Skin epidermis (tissue), 12 donors: ENCODE results near the gene LIPC.

Experiments
- H3K27ac ChIP-seq, 21 experiments: fragments of 200-600 bp; sonication (generic) in 11 of 21; one replicate each; pipeline ENCODE4 v1.5.0; 2020; ENCODE audit warnings: mild to moderate bottlenecking in 3 of 21, inconsistent platforms in 2 of 21, moderate library complexity in 2 of 21
- H3K4me3 ChIP-seq, 7 experiments: fragments of 200-600 bp; sonication (generic) in 2 of 7; one replicate each; pipeline ENCODE4 v1.5.0; 2020; ENCODE audit warnings: inconsistent platforms in 2 of 7, mild to moderate bottlenecking in 2 of 7, moderate library complexity in 1 of 7

Gene LIPC

DNA sequence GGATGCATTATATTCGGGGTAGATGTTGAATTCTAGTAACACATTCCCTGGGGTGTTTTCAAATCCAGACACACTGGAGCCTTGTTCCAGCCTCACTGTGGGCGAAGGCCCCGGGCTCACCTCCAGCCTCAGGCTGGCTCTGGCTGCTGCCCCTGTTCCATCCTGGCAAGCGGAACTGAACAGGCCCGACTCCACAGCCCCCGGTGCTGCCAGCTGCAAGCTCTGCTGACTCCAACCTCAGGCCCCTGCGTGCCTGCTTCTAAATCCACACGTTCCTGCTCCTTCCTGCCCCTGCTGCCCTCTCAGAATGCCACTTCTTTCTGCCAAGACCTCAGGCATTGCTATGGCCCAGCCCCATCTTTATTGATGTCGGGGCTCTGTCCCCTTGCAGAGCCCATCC is 90.6 kb downstream of the LIPC start:
- Histone ChIP-seq H3K27ac (peak overlapping the region in 20 of 21 experiments; percentile 25 to 82 (median 66)), H3K4me3 (no peak overlapping the region)

DNA sequence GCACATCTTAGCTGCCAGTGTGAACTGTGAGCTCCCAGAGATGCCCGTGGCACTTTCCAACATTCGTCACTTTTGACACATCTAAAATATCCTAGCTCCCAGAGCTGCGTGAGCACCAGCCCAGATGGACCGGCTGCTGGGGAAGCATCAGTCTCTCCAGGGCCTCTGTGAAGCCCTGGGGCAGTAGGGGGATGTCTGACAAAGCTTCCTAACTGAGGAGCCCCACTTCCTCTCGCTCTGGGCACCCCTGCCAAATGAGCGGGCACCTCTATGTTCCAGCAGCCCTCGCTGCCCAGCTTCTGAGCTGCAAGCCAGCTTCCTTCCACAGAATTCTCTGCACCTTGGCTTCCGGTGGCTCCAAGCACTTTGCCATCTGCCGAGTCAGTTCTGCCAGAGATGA is 91.1 kb downstream of the LIPC start:
- H3K27ac ChIP-seq: peak overlapping the region in 17 of 21 experiments; percentile 25 to 82 (median 69)
- H3K4me3 ChIP-seq: no peak overlapping the region

DNA sequence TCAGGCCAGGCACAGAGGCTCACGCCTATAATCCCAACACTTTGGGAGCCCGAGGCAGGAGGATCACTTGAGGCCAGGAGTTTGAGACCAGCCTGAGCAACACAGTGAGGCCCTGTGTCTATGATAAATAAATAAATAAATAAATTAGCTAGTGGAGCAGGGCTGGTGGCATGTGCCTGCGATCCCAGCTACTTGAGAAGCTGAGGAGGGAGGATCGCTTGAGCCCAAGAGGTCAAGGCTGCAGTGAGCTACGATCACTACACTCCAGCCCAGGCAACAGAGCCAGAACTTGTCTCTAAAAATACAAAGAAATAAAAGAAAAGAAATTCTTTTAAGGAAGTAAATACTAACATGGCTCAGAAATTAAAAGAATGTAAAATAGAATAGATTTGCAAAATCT is 91.8 kb downstream of the LIPC start:
- H3K27ac ChIP-seq: peak overlapping the region in 4 of 21 experiments; percentile 15 to 82 (median 72)
- H3K4me3 ChIP-seq: no peak overlapping the region

DNA sequence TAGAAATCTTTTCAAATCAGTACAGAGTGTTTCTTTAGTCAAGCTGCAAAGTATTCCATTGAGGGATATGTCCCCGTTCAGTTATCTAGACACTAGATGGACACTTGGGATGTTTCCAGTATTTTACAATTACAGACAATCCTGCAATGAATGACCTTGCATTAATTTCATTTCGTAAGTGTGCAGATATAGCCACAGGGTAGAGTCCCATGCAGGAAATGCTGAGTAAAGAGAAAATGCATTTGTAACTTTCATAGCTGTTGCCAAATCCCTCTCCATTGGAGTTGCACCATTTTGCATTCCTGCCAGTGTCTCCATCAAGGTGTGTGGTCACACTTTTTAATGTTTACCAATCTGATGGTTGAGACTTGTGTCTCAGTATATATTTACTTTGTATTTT is 92.5 kb downstream of the LIPC start:
- Histone ChIP-seq H3K4me3 (no peak overlapping the region), H3K27ac (no peak overlapping the region)

DNA sequence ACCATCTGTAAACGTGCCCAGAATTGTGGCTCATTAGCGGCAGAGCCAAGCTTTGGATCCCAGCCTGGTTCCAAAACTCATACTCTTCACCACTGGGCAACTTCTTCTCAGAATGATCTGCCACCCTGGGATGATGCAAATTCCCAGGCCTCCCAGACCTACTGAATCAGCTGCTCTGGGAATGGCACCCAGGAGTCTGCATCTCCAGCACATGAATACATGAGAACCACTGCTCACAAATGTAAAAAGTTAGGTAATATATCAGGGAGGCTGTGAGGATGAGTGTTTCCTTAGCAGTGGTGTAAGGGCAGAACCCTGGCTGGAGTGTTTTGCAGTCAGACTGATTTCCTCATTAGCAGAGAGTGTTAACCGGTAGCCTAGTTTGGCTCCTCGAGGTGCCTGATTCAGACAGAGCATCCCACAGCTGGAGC is 94.2 kb downstream of the LIPC start:
- H3K4me3 ChIP-seq: no peak overlapping the region
- peak overlapping the region in 5 of 21 experiments; percentile 15 to 70 (median 53) for H3K27ac ChIP-seq

DNA sequence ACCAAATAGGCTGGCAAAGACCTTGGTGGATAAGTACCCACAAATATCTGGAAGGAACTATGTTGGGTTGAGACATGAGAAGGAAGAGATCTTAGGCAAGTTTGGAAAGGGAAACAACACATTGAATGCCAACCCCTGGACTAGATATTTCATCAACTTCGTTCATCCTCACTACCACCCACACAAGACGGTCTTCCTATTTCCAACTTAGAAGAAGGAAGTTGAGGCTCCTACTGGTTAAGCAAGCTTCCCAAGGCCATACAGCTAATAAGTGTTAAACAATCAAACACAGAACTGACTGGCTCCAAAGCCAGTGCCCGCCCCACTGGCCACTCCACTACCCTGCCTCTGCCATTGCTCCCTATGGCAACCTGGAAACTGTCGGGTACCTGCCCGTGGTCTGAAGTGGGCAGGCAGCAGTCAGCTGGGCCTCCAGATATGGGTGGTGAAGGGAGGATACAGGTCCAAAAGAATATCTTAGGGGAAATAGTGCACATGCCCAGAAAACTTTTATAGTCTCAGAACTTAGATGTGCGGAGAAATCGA is 94.9 kb downstream of the LIPC start:
- Histone ChIP-seq H3K27ac (peak overlapping the region in 6 of 21 experiments; percentile 15 to 70 (median 32)), H3K4me3 (no peak overlapping the region)

DNA sequence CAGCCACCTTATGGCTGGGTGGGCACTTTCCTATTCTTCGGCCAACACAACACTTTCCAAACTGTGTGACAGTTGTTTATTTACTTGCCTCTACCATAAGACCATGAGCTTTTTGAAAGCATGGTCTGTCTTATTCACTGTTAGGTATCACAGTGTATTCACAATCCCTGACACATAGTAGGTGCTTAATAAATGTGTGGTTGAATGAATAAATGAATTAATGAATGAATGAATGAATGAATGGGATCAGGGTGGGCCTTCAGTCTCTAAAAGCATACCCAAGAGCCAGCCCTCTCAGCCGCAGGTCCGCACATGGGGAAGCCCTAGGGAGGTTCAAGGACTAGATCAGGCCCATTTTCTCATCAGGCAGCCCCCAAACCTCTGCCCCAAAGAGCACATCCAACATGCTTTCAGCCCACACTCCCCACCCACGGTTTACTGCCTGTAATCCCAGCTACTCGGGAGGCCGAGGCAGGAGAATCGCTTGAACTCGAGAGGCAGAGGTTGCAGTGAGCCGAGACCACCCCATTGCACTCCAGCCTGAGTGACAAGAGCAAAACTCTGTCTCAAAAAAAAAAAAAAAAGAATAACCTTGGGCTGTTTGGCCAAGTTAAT is 95.9 kb downstream of the LIPC start:
- Histone ChIP-seq H3K4me3 (no peak overlapping the region), H3K27ac (no peak overlapping the region)

DNA sequence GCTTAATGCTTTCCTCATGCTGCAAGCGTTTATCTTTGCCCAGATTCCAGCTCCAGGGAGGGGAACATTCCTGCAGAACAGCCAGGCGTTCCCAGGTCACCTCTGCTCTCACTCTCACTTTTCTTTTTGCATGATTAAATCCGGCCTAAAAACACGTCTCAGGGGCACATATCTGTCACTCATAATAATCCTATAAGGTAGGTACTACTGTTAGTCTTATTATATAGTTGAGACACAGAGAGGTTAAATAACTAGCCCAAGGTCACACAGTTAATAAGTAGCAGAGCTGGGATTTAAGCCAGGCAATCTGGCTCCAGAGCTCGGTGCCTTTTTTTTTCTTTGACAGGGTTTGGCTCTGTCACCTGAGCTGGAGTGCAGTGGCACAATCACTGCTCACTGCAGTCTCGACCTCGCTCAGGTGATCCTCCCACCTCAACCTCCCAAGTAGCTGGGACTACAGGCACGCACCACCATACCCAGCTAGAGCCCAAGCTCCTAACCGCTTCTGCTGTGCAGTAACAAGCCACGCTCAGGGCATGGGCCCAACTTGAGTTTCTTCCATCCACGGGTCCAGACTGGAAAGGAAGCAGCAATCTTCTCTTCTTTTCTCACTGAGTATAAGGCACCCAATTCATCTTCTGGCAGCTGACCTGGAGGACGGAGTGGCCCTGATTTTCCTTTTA is 96.5 kb downstream of the LIPC start:
- H3K27ac ChIP-seq: peak overlapping the region in 1 of 21 experiments; percentile 11
- H3K4me3 ChIP-seq: no peak overlapping the region

DNA sequence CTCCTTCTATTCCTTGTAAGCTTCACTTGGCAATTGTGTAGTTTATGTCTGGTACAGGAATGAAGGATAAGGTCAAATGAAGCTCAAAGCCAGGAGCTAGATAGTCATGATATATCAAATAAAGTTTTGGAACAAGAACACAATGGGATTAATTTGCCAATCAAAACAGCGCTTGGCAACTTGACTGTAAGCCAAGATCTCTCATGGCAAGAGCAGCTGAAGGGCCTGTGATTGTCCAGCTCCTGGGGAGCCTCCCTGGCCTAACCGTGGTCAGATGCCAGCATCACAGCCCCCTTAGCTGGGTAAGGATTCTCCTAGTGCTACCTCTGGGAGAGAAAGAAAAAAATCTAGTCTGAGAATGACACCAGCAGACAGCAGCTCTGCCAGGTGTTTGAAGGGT is 97.2 kb downstream of the LIPC start:
- Histone ChIP-seq H3K27ac (no peak overlapping the region), H3K4me3 (no peak overlapping the region)

DNA sequence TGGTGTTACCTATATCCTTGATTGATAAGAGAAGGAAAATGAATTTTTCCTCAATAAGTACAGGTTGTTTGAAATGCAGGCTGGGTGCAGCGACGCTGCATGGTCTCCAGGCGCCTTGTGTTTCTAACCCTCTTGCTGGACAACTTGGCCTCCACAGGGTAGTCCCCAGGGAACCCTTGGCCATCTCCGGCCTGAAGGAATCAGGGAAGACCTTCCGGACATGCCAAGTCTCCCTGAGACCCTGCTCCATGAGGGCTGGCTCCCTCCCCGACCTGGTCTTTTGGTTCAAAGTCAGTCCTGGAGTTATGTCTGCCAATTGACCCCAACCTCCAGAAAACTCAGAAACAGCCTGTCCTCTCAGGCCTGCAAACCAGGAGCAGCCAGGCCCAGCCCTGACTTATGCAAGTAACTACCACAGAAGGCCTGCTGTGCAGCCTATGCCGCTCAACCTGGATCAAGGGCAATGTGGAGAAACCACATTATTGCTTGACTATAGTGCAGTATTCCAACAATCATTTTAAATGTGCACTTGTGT is 98.3 kb downstream of the LIPC start:
- H3K4me3 ChIP-seq: no peak overlapping the region

DNA sequence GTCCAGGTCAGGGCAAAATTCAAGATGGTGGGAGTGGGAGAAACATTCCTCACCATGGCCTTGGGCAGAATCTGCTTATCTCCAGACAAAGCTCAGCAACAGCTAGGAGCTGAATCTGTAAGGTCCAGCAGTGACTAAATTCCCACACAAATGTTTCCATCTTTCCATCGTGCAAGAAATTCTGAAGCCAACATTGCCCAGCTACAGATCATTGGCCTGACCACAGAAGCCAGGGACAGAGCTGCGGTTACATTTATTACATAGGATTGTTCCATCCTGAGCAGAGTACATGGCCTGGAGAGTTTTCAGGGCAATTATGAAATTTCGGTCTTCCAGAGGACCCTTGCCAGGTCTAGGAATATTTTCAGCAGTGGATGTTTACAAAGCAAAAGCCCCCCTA is 100.3 kb downstream of the LIPC start:
- no peak overlapping the region for H3K27ac ChIP-seq
- no peak overlapping the region for H3K4me3 ChIP-seq

More for the DNA sequence above, 98.3 kb downstream of the LIPC start:
- H3K27ac ChIP-seq: no peak overlapping the region

DNA sequence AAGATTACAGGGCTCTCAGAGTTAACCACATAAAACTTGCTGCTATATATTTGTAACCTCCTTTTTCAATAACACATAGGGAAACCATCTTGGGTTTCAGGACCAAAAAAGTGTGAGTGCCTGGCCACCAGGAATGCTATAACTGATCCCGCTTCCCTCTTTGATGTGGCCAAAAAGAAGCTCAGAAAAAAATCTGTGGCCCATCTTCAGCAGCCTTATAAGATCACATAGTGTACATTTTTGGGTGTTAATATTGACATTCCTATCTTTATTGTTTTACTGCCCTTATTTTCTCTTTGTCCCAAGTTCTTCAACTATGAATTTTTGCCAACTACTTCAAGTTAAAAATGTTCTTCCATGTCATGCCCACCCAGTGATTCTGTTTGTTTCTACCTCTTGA is 102.8 kb downstream of the LIPC start:
- Histone ChIP-seq H3K27ac (no peak overlapping the region), H3K4me3 (no peak overlapping the region)

DNA sequence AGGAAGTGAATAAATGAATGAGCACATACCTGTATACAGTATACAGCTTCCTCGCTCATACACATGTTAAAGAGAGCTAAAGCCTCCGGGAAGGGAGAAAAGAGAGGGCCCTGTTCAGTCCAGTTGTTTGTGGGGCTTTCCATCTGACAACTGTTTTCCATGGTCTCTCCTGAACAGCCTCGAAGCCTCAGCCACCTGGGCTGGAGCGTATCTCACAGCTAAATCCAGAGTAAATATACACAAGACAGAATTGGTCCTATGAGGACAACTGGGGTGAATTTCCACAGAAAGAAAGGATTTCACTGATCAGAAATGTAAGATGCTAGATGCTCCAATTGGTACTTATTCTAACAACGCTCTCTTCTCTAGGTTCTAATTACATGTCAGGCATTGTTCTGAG is 103.5 kb downstream of the LIPC start:
- H3K27ac ChIP-seq: no peak overlapping the region
- H3K4me3 ChIP-seq: no peak overlapping the region

DNA sequence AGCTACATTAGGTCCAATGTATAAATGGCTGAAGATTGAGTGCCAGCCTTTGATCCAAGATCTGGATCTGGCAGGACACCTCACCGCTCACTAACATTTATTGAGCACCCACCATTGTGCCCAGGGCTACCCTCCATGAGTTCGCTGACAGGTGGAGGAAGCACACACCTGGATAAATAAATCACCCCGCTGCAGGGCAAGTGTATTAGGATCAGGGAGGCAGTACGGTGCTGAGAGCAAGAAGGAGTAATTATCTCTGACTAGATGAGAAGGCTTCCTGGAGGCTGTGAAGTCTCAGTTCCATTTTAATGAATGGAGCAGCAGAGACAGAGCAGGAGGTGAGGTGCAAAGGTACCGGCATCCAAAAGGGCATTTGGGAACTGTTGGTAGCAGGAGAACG is 104.1 kb downstream of the LIPC start:
- no peak overlapping the region for H3K27ac ChIP-seq
- no peak overlapping the region for H3K4me3 ChIP-seq

DNA sequence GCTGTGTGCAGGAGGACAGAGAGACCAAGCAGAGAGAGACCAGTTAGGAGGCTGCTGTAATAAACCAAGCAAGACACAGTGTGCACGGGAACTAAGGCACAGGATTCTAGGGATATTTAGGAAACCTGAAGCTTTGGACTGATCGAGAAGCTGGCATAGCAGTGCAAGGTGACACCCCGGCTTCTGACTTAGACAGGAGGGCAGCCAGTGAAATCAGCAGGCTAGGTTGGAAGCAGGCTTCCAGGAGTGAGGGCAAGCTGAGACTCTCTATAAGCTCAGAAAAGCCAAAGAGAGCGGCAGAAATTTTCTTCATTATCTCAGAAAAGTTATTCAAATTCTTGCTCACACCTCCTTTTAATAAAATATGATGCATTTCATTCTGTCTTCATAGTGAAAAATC is 104.6 kb downstream of the LIPC start:
- H3K4me3 ChIP-seq: no peak overlapping the region

DNA sequence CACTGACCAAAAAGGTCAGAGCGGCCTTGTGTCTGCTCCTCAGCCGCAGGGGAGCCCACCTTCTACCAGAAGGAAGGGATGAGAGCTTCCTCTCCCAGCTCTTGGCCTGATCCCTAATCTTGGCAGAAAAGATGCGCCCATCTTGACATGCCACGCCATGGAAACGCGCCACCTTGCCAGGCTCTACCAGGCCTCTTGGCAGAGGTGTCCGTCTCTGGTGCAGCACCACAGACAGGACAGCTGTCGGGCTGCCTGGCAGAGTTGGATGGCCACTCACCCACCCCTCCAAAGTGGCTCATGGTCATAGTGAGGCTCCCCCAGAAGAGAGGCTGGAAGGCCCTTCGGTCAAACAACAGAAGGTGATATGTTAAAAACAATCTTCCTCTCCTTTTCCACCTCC is 105.2 kb downstream of the LIPC start:
- Histone ChIP-seq H3K27ac (no peak overlapping the region), H3K4me3 (no peak overlapping the region)

More for the DNA sequence above, 104.6 kb downstream of the LIPC start:
- no peak overlapping the region for H3K27ac ChIP-seq

DNA sequence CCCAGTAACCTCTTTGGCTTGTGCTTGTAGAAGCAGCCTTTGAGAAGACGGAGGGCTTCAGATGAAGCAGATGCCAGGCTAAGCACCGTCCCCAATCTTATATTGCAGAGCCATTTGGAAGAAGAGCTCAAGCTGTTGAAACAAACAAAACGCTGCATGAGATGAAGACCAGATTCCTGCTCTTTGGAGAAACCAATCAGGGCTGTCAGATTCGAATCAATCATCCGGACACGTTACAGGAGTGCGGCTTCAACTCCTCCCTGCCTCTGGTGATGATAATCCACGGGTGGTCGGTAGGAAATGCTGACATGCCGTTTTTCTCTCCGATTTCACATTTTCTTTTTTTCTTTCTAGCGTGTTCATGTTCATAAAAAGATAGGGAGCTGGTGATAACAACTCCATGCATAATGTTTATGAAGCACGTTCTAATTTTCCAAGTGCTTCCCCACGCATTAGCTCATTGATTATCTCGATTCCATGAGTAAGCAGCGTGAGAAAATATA is 106.5 kb downstream of the LIPC start:
- Histone ChIP-seq H3K4me3 (no peak overlapping the region), H3K27ac (no peak overlapping the region)

DNA sequence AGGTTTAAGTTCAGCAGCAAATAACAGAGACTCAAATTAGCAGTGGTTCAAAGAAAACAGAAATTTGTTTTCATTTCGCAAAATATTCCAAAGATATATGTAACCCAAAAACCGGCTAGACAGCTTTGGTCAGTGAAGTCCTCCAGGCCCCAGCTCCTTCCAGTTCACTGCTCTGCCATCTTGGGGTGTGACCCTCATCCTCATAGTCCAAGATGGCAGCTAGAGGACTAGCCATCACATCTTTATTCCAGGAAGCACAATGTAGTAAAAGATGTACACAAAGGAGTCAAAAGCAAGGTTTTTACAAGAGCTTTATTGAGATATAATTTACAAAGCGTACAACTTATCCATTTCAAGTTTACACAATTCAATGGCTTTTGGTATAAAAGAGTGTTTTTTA is 107.1 kb downstream of the LIPC start:
- Histone ChIP-seq H3K4me3 (no peak overlapping the region), H3K27ac (no peak overlapping the region)

DNA sequence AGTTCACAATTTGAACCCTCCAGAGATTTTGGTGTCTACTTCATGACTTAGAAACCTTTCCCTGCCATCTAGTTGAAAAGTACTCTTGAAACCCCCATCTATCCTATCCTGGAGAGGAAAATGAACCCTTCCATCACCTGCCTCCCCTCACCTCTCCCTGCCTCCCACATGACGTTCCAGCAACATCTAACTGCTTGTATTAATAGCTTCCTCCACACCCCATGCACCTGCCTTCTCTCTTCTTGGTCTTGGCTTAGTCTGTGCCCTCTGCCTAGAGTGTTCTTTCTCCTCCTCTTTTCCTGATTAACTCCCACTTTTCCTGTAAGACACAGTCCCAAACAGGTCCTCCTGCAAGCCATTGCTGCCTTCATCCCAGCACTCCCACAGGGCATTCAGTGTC is 107.8 kb downstream of the LIPC start:
- no peak overlapping the region for H3K4me3 ChIP-seq
- no peak overlapping the region for H3K27ac ChIP-seq

DNA sequence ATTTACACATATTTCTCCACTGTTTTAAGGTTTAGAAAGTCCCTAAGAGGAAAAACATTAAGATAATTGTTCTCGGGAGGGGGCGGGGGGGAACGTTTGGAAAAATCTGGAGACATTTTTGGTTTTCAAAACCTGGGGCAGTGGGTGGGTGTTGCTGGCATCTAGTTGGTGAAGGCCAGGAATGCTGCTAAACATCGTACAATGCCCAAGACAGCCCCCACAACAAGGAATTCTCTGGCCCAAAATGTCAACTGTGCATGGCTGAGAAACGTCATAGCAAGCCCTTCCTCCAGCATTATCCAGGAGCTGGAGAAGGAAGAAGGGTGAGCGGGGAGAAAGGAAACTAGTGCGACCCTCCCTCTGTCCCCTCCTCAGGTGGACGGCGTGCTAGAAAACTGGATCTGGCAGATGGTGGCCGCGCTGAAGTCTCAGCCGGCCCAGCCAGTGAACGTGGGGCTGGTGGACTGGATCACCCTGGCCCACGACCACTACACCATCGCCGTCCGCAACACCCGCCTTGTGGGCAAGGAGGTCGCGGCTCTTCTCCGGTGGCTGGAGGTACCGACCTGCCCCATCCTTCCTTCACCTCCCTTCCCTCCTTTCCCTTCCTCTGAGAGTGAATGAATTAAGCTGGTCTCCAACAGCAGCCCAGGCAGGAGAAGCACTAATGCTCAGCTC is 109.8 kb downstream of the LIPC start:
- H3K27ac ChIP-seq: no peak overlapping the region
- H3K4me3 ChIP-seq: no peak overlapping the region
